WI38 (cell line): Measurements from ENCODE around the gene GADL1.

ENCODE experiments used
- H3K4me3 ChIP-seq: 2 replicates; pipeline ENCODE4 v1.5.1; 2011; ENCODE audit warnings: low read depth, mild to moderate bottlenecking, control low read depth, low read length
- CTCF ChIP-seq: IDR thresholded peaks from 2 replicates; pipeline ENCODE4 v1.5.1; 2012; ENCODE audit warnings: low read depth, mild to moderate bottlenecking, control low read depth, low read length

Gene GADL1

DNA sequence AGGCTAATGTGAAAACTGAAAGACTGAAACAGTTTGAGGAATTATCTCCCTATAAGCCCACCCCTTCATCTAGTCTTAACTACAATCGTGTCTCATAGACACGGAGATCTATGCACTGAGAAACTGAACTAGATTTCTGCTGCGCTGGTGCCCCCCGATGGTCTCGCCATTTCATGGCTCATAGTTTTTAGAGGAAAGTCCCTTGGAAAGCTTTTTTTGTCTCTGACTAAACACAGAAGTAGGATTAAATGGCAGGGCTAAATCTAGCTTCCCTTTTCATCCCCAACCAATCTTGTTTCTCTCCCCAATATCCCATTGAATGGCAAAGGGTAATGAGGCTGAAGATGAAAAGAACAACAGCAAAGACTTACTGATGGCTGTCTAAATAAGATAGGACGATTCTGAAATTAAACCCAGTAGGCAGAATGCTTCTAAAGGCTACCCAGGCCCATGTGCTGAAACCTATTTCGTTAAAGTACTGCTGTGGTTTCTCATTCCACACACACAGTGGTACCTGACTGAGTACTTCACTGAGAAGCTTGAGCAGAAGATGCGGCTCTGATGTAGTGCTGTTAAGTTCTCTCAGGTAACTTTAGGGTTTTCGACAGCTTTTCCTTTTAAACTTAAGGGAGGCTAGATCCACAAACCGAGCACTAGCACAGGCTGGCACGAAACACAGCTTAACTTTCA, 142.7 kb downstream of the GADL1 start:
- H3K4me3 ChIP-seq, result no peak overlapping the region
- TF ChIP-seq CTCF, result peak; percentile 35; the same call in 1 of the 2 replicates

GRCh38 chr3:30750967-30751366, 143.5 kb downstream of the GADL1 start:
- H3K4me3 ChIP-seq, result no peak overlapping the region
- TF ChIP-seq CTCF, result no peak

DNA sequence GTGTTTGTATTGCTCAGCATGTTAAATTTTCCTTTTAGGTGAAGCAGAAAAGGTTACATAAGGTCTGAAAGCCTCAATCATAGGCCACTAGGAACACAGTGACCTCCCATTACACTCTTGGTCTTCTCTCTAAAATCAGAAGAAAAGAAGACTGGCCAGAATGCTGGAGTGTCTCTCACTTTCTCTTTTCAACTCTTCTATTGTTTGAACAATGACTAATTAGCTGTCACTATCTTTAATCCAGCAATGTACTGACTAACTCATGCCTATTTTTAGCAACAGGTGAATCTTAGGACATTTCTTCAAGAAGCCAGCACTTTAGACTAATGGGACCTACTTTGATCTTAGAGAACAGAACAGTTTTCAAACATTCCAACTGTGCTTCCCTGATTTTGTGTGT, 145.2 kb downstream of the GADL1 start:
- no peak overlapping the region for H3K4me3 ChIP-seq
- TF ChIP-seq CTCF, result no peak

DNA sequence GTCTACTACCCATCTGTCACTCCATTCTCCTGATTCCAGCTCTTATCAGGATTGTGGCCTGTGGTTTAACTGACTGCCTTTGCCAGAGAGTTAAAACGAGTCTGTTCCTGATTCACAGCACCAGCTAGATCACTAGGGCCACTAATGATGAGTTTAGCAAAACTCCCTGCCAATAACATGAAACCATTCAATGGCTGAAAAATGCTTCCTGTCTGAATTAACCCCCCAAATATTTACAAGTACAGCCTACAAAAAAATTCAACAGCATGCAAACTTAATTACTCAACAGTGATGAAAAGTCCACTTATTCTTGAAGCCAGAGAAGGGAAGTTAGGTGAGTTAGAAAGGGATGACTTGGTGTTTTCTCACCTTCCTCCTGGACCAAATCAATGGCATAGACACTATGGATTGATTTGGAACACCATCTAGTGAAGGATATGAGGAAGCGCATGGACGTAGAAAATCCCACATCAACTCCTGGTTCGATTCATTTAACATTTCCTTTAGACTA, 146.6 kb downstream of the GADL1 start:
- no peak overlapping the region for H3K4me3 ChIP-seq
- peak; percentile 39; the same call in 1 of the 2 replicates for TF ChIP-seq CTCF

GRCh38 chr3:30743641-30744317, 150.7 kb downstream of the GADL1 start:
- no peak overlapping the region for H3K4me3 ChIP-seq
- TF ChIP-seq CTCF, result no peak

DNA sequence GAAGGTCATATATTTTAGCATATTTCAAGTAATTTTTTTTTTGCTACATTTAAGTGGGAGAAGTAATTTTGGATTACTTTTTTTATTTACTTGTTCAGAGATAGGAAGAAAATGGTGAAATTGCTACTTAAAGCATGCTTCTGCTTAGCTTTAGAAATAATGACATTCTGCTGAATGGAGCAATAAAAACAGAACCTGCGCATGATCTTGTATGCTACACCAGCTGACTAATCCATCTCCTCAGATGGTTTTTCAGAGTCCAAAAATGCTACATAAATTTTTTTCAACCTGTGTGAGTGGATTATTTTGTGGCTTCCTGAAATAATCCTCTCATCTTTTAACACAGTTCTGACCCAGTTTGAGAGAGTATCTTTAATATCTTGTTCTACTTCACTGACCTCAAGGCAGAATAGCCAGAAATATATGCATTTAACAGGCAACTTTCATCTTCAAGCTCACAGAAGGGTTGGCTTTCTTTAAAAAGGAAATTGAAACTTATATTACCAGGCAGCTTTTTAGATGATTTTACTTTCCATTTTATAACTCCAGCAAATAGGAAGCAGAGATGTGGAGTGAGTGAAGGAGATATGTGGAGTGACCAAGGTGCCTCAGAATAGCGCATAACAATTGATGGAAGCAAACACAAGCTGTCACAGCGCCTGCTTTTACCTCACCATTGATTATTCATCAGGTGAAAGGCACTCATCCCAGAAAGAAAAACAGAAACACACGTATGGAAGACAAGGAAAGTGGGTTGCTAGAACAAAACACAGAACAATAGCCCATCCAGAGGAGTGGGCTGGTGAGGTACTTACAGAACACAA, 151.5 kb downstream of the GADL1 start:
- no peak for TF ChIP-seq CTCF
- H3K4me3 ChIP-seq, result no peak overlapping the region
